HTERT RPE-1 (cell line): ENCODE data around the gene TNFRSF1A.
"Not testable (repeated sequence)": the region's sequence is repeated elsewhere in the genome, so short reads cannot be mapped to it uniquely, and the experiment has no call there.

Experiments used
- in situ Hi-C: fragments of 300-500 bp; cut with MboI; formaldehyde crosslinking; loops from 4 replicates; pipeline ENCODE4 v1.14.3; 2020; ENCODE audit warnings: low sequenced_read_pairs

TNFRSF1A gene

DNA sequence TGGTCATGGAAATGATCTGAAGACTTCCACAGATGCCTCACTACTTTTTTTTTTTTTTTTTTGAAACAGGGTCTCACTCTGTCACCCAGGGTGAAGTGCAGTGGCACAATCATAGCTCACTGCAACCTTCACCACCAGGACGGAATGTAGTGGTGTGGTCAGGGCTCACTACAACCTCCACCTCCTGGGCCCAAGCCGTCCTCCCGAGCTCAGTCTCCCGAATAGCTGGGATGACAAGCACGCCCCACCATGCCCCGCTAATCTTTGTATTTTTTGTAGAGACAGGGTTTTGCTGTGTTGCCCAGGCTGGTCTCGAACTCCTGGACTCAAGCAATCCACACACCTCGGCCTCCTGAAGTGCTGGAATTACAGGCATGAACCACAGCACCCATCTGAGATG, 3.3 kb downstream of the TNFRSF1A start:
- in situ Hi-C loops = not testable (repeated sequence)

DNA sequence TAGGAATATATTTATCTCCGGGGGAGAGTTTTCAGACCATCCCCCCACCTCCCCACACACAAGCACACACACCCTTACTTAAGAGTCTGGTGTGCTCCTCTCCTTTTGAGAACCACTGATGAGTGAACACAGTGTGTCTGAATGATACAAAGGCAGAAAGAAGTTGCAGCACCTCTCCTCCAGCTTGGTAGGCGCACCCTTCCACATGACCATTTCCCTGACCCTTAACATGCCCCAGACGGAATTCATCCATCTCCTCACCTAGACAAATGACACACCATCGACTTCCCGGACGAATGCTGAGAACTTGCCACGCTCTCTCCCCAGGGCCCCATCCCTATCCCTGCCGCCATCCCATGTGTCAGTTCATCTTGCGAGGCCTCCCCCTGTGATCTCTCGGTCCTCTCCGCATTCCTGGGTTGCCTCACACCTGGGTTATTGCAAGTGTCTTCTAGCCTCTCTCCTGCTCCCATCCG, 3.9 kb downstream of the TNFRSF1A start:
- in situ Hi-C loops = no loop called here

DNA sequence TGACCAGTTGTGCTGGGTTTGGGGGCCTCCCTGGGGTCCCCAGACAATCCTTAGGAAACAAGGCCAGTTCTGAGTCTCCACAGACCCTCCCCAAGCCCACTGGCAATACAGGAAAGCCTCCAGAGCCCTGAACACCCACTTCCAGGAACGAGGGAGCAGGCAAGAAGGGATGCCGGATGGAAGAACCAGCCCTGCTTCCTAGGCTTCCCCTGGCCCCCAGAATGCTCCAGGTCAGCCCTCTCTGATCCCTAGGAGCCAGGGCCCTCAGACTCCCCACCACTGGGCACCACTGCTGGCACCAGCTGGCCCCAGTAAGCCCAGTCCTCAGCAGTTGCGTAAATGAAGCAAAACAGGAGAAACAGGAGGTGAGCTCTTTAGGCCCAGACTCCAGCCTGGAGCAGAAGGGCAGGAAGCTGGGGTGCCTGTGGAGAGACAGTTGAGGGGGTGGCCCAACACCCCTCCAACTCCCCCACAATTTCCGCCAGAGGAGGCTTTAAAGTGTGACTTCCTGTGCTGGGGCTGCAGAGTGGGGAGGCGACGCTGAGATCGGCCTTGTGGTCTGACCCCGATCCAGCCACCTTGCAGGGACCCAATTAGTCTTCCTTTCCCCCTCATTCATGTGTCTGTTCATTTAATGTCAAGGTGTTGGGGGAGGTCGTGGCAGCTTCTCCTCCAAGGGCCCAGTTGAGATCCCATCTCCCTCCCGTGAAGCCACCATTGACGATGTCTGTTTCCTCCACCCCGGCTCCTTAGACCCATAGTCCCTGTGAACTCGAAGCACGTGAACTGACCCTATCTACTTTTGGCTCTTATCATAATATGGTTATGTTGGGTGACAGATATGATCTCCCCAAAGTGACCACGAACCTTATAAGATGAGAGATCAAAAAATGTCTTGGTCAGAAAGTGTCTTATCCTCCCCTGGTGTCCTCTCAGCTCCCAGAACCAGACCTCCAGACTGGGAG, 4.7 kb downstream of the TNFRSF1A start:
- in situ Hi-C loops = no loop called here

DNA sequence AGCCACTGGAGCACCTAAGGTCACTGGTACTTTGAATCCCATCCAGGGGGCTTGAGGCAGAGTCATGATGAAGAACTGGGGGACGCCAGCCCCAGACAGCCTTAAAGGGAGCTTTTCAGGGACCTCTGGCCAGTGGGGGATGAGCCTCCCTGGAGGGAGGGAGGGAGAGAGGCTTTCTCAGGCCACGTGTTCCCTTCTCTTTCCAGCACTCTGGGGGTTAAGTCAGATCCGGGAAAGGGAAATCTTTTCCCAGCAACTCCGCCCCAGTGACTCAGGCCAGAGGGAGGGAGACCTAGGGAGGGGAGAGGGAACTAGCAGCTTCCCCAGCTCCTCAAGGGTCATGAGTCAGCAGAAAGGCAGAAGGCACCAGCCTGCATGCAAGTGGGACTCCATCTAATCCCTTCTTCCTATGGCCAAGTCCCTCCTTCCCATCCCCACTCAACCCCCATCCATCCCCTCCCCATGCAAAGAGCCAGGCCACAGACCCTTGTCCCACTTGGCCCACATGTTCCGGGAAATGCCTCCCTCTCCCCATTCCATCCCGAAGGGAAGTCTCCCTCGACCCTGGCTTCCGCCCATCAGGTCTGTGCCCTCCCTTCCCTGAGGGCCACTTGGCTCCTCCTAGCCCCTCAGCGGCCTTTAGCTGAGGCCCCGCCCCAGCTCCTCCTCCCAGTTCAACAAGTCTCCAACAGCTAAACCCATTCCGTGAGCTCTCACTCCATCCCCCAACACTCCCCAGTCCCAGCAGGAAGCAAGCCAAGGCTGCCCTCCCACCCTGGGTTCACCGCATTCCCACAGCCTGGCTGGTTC, 5.6 kb downstream of the TNFRSF1A start:
- in situ Hi-C loops = no loop called here

DNA sequence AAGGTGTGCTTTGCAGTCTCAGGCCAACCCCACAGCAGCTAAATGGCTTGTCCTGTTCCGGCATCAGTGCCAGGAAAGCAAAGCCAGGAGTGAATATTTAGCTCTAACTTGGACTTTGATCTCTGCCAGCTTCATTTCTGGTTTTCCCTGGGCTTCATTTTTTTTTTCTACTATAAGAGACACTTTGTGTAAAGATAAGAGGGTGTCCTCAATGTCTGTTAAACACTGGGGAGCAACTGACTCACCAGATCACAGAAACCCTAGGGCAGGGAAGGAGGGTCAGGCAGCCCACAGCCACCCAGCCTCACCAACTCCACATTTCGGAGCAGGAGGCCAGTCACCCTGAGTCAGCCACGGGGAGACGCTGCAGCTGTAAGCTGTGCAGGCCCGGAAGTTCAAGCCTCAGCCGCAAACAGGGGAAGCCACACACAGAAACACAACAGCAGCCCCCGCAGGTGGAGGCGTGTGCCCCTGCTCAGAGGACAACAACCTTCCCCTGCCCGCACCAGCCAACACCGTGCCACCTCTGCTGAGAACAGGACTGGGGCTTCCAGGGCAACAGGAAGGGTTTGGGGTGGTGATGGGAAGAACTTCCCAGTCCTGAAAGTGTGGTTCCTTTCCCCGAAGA, 6.3 kb downstream of the TNFRSF1A start:
- in situ Hi-C loops = no loop called here

DNA sequence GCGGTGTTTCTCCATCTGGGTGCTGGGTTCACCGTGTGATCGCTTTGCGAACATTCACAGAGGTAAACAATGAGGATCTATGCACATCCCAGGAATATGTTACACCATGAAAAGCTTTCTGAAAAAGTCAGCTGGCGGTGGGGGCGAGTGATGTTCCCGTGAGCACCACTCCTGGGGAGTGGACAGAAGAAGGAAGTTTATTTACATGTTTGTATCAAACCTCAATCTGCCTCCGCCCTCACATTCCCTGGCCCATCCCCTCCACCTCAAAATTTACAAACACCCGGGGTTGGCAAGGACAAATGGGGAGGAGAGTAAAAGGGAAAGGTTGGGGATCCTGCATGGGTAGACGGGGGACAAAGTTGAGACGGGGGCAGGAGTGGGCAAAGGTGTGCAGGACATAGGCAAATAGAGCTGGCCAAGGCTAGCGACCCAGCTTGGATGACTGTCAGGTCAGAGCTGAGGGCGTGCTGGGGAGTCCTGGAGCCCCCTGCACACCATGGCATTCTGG, 6.9 kb downstream of the TNFRSF1A start:
- in situ Hi-C loops = no loop called here

DNA sequence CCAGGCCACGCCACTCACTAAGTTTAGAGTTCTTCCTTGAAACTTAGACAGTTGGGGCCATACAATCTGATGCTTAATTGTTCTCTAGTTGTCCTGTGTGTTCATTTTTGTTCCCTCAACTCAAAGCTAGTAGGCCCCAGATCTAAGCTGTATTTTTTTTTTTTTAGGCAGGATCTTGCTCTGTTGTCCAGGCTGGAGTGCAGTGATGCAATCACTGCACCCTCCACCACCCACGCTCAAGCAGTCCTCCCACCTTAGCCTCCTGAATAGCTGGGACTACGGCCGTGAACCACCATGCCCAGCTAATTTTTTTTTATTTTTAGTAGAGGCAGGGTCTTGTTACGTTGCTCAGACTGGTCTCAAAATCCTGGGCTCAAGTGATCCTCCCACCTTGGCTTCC, 7.5 kb downstream of the TNFRSF1A start:
- in situ Hi-C loops = no loop called here

DNA sequence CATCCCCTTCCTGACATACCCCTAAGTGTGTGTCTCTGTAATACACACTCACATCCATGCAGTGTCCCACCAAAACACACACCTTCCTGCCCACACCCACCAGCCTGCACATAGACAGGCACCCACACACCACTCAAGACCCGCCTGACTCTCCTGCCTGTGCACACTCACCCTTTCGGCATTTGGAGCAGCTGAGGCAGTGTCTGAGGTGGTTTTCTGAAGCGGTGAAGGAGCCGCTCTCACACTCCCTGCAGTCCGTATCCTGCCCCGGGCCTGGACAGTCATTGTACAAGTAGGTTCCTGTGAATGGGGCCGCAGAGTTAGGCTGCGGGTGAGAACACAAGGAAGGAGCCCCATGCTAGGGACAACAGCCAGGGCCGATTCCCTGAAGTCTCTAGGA, 8.3 kb downstream of the TNFRSF1A start:
- in situ Hi-C loops = no loop called here

DNA sequence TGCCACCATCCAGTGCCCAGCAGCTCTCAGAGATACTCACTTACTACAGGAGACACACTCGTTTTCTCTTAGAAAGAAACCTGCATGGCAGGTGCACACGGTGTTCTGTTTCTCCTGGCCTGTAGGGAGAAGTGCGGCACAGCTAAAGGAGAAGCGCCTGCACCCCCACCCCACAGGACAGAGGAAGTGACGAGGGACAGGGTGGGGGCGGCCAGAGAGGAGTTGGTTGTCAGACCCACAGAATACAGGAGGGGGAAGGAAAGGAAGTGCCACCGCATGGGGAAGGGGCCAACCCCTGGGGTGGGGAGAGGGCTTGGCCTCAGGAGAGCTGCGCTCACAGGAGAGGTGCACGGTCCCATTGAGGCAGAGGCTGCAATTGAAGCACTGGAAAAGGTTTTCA, 8.8 kb downstream of the TNFRSF1A start:
- in situ Hi-C loops = no loop called here

DNA sequence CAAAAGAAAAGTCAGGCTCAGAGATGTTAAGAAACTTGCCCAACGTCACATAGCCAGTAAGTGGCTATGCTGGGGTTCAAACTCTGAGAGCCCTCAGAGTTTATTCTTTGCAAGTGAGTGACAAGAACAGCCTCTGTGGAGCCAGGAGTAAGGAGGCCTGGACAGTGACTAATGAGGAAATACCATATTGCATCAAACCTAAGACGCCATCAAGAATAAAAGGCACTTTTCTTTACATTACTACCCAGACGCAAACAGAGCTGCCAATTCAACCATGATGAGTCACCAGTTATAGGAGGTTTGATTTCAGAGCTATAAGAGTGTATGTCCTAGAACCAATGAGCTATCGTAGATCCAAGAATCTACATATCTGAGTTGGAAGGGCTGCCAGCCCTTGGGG, 9.4 kb downstream of the TNFRSF1A start:
- in situ Hi-C loops = no loop called here

DNA sequence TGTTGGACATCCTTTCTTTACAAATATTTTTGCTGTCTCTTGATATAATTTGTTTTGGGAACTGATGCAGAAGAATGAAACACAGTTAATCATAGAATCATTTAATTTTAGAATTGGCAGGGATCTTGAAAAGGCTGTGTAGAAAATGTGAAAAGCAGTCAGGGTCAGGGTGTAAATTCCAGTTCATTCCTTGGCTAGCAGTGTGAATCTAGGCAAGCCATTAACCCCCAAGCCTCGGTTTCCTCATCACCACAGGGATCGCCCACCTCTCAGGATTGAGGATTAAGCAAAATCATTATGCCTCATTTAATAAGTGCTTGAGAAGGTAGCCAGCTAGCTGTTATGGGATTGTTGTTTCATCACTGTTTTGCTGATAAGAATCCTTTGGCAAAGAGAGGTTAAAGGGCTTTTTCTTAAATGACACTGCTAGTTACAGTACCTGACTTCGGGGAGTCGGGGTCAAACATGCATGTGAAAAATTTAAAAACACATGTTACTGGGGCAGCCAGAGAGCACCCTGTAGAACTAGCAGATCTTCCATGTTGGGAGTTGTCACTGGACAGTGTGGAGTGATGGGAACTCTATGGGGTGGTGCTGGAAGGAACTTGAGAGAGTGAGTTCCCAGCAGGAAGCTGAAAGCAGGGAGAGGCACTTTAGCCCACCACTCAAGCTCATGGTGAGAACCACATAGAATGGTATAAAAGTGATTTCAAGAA, 10.7 kb downstream of the TNFRSF1A start:
- in situ Hi-C loops = no loop called here

DNA sequence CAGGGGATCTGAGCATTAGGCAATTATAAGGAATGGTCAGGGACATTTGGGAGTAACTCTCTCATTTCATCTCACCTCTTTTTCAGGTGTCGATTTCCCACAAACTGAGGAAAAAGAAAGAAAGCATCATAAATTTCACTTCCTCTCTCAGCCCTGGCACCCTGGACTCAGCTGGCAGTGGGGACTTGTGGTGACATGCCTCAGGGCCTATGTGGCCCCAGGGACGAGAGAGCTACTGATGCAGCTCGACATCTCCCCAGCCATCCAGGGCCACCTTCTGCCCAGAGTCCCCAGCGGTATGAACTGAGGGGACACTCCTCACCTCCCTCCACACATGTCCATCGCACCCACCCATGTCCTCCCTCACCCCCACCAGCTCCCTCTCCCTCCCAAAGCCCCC, 11.7 kb downstream of the TNFRSF1A start:
- in situ Hi-C loops = no loop called here

DNA sequence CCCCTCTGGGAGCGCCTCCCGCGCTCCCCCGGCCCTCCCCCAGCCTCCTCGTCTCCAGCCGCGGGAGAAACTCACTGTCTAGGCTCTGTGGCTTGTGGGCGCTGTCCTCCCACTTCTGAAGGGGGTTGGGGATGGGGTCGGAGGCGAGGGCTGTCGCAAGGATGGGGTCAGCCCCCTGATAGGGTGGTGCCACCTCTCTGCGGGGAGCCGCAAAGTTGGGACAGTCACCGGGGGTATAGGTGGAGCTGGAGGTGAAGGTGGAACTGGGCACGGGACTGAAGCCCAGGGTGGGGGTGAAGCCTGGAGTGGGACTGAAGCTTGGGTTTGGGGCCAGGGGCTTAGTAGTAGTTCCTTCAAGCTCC, 12.2 kb downstream of the TNFRSF1A start:
- in situ Hi-C loops = no loop called here

DNA sequence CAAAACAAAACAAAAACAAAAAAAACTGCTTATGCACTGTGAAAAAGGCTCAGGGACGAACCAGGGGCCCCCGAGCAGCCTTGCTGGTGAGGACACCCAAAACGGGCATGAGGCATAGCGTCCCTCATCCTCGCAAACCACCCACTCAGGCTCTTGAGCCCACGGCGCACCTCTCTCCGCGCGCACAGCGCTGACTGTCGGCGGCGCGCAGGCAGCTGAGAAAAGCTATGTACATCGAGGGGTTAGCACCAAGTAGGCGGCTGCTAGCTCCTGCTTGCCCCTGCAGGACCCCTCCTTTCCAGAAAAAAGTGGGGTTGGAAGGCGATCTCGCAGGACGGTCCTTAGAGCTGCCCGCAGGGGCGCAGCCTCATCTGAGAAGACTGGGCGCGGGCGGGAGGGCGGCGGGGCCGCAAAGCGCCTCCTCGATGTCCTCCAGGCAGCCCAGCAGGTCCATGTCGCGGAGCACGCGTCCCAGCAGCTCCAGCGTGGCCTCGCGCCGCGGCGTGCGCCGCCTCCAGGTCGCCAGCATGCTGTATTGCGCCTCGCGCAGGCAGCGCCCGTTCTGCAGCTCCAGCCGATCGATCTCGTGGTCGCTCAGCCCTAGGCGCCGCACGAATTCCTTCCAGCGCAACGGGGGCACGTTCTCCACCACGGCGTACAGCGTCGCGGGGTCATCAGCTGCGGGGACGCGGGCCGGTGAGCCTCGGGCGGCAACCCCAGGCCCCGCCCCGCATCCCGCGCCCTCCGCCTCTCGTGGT, 12.8 kb downstream of the TNFRSF1A start:
- in situ Hi-C loops = no loop called here

DNA sequence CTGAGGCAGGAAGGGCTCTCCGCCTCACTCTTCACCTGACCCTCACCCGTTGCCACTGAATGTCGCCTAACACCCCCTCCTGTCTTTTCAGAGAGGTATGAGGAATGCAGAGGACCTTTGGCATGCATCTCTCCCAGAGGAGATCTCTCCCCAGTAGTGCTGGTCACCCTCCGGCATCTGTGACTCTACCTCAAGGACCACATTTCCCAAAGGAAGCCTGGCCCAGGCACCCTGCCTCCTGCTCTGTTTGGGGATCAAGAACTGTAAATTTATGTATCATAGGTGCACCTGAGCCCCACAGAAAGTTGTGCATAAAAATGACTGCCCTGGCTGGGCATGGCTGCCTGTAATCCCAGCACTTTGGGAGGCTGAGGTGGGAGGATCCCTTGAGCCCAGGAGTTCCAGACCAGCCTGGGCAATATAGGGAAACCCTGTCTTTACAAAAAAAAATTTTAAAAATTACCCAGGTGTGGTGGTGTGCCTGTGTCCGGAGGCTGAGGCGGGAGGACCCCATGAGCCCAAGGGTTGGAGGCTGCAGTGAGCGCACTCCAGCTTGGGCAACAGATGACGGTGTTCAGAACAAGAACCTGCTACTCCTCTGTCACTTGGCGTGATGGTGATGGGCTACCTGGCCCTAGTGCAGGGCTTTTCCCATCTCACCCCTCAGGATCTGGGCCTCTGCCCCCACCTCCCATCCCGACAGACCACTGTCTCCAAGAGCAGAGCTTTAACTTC, 13.7 kb downstream of the TNFRSF1A start:
- in situ Hi-C loops = no loop called here

DNA sequence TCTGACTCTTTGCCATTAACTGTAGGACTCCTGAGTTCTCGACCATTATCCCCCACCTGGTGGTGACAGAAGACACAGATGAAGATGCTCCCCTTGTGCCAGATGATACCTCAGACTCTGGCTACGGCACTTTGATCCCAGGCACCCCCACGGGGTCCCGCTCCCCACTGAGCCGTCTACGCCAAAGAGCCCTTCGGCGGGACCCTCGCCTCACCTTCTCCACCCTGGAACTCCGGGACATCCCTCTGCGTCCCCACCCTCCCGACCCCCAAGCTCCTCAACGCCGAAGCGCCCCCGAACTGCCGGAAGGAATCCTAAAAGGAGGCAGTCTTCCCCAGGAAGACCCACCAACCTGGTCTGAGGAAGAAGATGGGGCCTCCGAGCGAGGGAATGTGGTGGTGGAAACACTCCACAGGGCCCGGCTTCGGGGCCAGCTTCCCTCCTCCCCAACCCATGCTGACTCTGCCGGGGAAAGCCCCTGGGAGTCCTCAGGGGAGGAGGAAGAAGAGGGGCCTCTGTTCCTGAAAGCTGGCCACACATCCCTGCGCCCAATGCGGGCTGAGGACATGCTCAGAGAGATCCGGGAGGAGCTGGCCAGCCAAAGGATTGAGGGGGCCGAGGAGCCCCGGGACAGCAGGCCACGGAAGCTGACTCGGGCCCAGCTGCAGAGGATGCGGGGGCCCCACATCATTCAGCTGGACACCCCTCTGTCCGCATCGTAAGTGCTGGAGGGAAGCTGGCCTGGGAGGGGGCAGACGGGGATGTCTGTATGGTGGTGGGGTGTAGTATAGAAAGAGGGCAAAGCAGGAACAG, 14.4 kb downstream of the TNFRSF1A start:
- in situ Hi-C loops = no loop called here

DNA sequence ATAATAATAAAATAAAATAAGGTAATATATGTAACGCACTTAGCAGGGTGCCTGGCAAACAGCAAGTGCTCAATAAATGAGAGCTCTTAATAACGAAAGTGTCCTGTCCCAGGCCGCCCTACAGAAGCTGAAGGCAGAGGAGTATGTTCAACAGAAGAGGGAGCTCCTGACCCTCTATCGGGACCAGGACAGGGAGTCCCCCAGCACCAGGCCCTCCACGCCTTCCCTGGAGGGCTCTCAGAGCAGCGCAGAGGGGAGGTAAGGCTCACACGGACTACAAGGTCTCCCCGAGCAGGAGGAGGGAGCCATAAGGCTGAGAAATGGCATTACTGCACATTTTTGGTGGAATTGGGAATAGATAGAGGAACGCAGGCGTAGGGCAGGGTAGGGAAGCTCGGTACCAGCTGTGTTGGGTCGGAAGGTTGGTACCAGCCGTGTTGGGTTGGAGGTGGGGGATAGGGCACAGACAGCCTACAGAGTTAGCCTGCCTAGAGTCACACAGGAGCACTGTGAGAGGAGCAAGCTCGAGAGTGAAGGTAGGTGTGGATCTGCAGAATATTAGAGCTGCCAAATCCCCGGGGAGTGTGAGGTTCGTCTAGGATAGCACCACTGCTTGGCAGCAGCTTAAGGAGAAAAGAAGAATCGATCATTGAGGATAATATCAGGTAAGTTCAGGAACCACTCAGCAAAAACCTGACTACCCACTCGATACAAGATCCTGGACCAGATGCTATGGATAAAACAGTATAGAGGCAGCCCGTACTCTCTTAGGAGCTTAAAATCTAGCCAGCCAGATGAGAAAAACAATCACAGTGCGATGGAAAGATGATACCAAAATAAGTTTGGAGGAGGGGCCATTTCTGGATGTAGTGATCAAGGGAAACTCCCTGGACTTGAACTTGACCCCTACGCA, 15.3 kb downstream of the TNFRSF1A start:
- in situ Hi-C loops = no loop called here
